Measurements from ENCODE around the gene DGKA.
"Not testable (repeated sequence)": the region's sequence is repeated elsewhere in the genome, so short reads cannot be mapped to it uniquely, and the experiment has no call there.

DGKA gene

DNA sequence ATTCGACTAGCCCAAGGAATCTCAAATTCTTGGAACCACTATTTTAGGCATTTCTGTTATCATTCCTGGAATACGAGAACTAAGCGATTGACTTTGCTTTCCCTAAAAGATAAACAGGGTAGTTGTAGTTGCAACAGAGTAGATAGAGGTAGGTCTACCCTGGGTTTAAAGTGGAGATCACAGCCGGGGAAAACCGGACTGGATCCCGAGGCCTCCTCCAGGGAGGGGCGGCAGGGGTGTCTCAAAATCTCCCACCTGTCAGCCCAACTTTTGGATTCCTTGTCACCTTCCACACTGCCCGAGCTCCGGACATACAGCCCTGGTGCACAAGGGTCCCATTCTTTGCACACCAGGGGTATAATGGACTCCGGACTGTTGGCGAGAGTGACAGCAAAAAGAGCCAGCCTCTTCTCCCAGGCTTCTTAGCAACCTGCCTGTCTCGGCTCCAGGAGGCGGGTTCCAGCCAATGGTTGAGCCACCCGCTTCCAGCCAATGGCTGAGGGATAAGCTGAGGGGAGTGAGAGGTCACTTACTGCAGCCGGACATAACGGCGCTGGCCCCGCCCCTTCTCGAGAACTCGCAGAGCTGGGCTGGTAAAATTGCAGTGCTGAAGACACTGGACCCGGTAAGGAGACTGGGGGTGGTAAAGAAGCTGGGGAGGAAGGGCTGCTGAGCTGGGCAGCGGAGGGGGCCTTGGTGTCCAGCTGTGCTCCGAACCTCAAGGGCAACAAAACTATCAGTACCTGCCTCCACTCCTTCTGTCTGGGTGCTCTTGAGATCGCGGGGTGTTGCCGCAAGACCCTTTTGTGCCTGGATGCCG, 66.0 kb downstream of the DGKA start, which contains the start of gene SUOX:
Gene SUOX, plus strand, starts transcription at position 562 of the 820 bp plus-strand sequence. CDS start 4,946 bp downstream, outside the sequence.
- in situ Hi-C loops (cut with HindIII; ENCODE audit: low sequenced_read_pairs): no loop called here

DNA sequence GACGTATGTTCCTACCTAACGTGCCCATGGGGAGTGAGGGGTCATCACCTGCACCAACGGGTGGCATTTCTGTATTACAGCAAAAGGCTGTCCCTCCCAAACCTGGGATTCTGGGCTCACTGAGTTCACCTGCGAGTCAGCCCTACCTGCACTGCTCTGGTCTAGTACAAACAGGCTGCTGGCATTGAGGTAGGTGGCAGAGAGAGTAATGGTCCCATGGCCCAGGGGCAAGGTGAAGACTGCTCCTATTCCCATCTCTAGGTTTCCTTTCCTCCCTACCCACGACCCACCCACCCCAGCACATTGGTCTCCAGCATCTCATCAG, 66.5 kb downstream of the DGKA start:
- in situ Hi-C loops (cut with HindIII; ENCODE audit: low sequenced_read_pairs): no loop called here

DNA sequence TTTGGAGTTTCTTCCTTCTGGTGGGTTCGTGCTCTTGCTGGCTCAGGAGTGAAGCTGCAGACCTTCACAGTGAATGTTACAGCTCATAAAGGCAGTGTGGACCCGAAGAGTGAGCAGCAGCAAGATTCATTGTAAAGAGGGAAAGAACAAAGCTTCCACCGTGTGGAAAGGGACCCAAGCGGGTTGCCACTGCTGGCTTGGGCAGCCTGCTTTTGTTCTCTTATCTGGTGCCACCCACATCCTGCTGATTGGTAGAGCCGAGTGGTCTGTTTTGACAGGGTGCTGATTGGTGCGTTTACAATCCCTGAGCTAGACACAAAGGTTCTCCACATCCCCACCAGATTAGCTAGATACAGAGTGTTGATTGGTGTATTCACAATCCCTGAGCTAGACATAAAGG, 68.6 kb downstream of the DGKA start:
- in situ Hi-C loops (cut with HindIII; ENCODE audit: low sequenced_read_pairs): not testable (repeated sequence)

DNA sequence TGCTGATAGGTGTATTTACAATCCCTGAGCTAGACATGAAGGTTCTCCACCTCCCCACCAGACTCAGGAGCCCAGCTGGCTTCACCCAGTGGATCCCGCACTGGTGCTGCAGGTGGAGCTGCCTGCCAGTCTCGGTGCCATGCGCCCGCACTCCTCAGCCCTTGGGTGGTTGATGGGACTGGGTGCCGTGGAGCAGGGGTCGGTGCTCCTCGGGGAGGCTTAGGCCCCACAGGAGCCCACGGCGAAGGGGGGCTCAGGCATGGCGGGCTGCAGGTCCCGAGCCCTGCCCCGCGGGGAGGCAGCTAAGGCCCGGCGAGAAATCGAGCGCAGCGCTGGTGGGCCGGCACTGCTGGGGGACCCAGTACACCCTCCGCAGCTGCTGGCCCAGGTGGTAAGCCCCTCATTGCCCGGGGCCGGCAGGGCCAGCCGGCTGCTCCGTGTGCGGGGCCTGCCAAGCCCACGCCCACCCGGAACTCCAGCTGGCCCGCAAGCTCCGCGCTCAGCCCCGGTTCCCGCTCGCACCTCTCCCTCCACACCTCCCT, 69.1 kb downstream of the DGKA start:
- in situ Hi-C loops (cut with HindIII; ENCODE audit: low sequenced_read_pairs): not testable (repeated sequence)

DNA sequence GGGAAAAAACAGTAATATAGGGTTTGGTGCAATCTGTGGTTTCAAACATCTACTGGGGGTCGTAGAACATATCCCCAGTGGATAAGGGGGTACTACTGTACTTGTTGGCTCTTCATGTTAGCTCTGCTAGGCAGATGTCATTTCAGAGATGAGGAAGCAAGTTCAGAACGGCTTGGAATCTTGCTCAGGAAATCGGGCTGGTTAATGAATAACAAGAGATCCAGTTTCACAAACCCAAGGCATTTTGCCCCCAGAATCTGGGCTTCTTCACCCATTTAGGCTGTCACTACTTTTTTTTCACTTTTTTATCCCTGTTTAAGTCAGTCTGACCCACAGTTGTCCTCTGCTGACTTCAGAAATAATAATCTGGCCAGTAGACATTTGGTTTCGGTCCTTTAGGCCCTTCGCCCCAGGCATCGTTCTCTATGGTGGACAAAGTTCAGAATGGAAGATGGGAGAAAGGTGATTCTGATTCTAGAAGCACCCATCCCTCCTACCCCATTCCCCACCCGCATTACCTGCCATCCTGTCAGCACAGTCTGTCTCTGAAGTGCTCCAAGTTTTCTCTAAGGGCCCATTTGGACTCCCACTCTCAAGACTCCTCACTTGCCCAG, 70.6 kb downstream of the DGKA start:
- in situ Hi-C loops (cut with HindIII; ENCODE audit: low sequenced_read_pairs): no loop called here

DNA sequence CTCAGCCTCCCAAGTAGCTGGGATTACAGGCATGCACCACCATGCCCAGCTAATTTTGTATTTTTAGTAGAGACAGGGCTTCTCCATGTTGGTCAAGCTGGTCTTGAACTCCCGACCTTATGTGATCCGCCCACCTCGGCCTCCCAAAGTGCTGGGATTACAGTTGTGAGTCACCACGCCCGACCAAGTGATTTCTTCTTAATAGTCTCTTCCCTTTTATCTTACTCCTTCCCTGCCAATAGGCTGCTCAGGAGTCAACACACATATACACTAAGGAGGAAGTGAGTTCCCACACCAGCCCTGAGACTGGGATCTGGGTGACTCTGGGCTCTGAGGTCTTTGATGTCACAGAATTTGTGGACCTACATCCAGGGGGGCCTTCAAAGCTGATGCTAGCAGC, 72.4 kb downstream of the DGKA start:
- in situ Hi-C loops (cut with HindIII; ENCODE audit: low sequenced_read_pairs): not testable (repeated sequence)

All from DLD1 (cell line).